GM19468 (cell line): ENCODE results near the gene FAF1.

Experiments used
- ATAC-seq: cut with Tn5 transposase; IDR thresholded peaks from one replicate; pipeline ENCODE4 v1.9.1; 2021; ENCODE audit warnings: mild to moderate bottlenecking, moderate library complexity, moderate number of reproducible peaks; ENCODE audit not compliant: unreplicated experiment; ENCODE audit errors: extremely low read depth

Gene FAF1

GRCh38 chr1:50476800-50477199, 483.3 kb downstream of the FAF1 start:
- peak; percentile 39 for ATAC-seq

GRCh38 chr1:50474859-50475809, 484.9 kb downstream of the FAF1 start:
- ATAC-seq, result no peak

GRCh38 chr1:50473513-50473912, 486.6 kb downstream of the FAF1 start:
- ATAC-seq, result no peak

GRCh38 chr1:50471967-50472366, 488.1 kb downstream of the FAF1 start:
- ATAC-seq, result no peak

GRCh38 chr1:50462964-50463363, 497.1 kb downstream of the FAF1 start:
- no peak for ATAC-seq

GRCh38 chr1:50458507-50458906, 501.6 kb downstream of the FAF1 start:
- no peak for ATAC-seq

GRCh38 chr1:50454911-50455310, 505.2 kb downstream of the FAF1 start:
- no peak for ATAC-seq

- no peak for ATAC-seq
Observed at GRCh38 chr1:50453266-50453665, 506.8 kb downstream of the FAF1 start.

- ATAC-seq, result no peak
Observed at GRCh38 chr1:50452700-50453099, 507.4 kb downstream of the FAF1 start.

GRCh38 chr1:50450861-50451653, 509.0 kb downstream of the FAF1 start:
- no peak for ATAC-seq

GRCh38 chr1:50447961-50448360, 512.1 kb downstream of the FAF1 start:
- ATAC-seq, result no peak

GRCh38 chr1:50441183-50441582, 518.9 kb downstream of the FAF1 start:
- ATAC-seq, result no peak

- no peak for ATAC-seq
Observed at GRCh38 chr1:50438945-50439344, 521.1 kb downstream of the FAF1 start.

GRCh38 chr1:50436489-50436888, 523.6 kb downstream of the FAF1 start:
- no peak for ATAC-seq

- no peak for ATAC-seq
Observed at GRCh38 chr1:50430010-50430405, 530.1 kb downstream of the FAF1 start.

GRCh38 chr1:50427818-50428779, 532.0 kb downstream of the FAF1 start:
- no peak for ATAC-seq

GRCh38 chr1:50427086-50427817, 532.8 kb downstream of the FAF1 start:
- no peak for ATAC-seq

GRCh38 chr1:50426702-50427085, 533.4 kb downstream of the FAF1 start:
- ATAC-seq, result no peak

GRCh38 chr1:50426108-50426700, 533.9 kb downstream of the FAF1 start:
- ATAC-seq, result no peak
